NB4 (cell line): ENCODE data around the gene JAZF1.

ENCODE experiments used
- DNase-seq: peaks from one replicate; pipeline ENCODE4 v3.0.0; 2010; ENCODE audit warnings: low read depth
- H3K4me3 ChIP-seq: one replicate; pipeline ENCODE4 v1.5.1; 2011; ENCODE audit warnings: mild to moderate bottlenecking, low read depth, low read length, moderate library complexity
- CTCF ChIP-seq: IDR thresholded peaks from one replicate; pipeline ENCODE4 v1.5.1; 2012; ENCODE audit warnings: low read depth, low read length
- MYC ChIP-seq: IDR thresholded peaks from 2 replicates; pipeline ENCODE4 v1.6.1; 2011; ENCODE audit warnings: low read depth, low read length
- POLR2A ChIP-seq: IDR thresholded peaks from 2 replicates; pipeline ENCODE4 v1.6.1; 2011; ENCODE audit warnings: mild to moderate bottlenecking; ENCODE audit not compliant: insufficient read length; ENCODE audit errors: extremely low read depth
- TF ChIP-seq, protein P1 (sequence below): IDR thresholded peaks from 2 replicates; pipeline ENCODE4 v1.6.1; 2011; ENCODE audit warnings: low read depth, low read length

Gene JAZF1

GRCh38 chr7:27793780-27794179, 386.8 kb downstream of the JAZF1 start:
- TF ChIP-seq, protein P1, sequence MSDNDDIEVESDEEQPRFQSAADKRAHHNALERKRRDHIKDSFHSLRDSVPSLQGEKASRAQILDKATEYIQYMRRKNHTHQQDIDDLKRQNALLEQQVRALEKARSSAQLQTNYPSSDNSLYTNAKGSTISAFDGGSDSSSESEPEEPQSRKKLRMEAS: no peak
- TF ChIP-seq CTCF (no peak), POLR2A (no peak), MYC (no peak)

DNA sequence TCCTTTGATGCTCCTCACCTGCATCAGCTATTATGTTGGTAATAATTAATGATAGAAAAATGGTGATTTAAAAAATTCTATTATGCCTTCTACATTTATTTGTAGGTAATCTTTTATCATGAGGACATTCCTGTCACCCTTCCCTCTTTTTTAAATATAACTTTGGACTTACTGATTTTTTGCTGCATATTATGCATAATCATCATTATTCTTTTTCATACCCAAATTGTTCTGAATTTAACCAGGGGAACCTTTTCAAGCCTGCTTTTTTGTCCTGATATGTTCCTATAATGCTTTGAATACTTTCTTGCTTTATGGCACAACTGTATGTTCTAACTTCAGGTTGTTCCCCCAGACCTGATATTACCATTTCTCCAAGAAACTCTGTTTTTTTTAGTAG, 392.2 kb downstream of the JAZF1 start:
- DNase-seq: no peak
- H3K4me3 ChIP-seq: no peak overlapping the region
- TF ChIP-seq, protein P1: no peak
- TF ChIP-seq CTCF (no peak), MYC (no peak), POLR2A (no peak)

More at GRCh38 chr7:27793780-27794179, 386.8 kb downstream of the JAZF1 start:
- no peak overlapping the region for H3K4me3 ChIP-seq
- DNase-seq: no peak

DNA sequence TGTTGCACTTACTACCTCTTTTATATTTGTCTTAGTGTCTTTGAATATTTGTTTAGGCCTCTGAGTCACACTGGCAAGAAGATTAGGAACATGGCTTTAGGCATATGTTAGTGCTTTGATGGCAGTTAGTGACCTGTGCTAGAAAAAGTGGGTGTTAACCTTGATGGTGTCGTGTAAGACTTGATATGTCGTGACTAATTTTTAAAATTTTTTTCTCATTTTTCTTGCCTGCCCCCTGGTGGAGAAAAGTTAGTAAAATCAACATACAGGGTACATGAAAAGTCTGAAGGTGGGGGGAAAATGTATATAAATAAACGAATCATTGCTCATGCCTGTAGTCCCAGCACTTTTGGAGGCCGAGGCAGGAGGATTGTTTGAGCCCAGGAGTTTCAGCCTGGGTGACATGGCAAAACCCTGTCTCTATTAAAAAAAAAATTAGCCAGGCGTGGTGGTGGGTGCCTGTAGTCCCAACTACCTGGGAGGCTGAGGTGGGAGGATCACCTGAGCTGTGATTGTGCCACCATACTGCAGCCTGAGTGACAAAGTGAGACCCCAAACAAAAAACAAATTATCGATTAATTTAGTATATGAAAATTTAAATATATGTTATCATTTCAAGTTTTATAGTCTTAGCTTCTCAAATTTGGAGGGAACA, 396.1 kb downstream of the JAZF1 start:
- peak; percentile 82 for DNase-seq
- H3K4me3 ChIP-seq: no peak overlapping the region
- TF ChIP-seq, protein P1: no peak
- TF ChIP-seq POLR2A: no peak
- TF ChIP-seq CTCF: peak; percentile 41
- TF ChIP-seq MYC: no peak

DNA sequence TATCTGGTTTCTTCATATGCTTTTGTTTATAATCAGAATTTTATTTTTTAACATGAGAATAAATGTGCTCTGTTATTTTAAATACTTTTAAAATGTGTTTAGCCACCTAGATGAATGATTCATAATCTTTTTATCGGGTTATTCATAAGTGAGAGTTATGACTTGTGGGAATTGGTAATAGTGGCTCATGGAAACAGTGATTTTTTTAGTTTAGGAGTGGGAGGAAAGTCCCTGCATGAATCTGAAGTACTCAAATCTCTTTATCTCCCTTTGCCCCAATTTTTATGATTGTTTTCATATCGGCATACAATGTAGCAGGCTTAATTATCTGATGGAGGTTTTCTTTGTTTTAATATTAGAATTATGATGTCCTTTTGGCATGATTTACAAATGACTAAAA, 397.7 kb downstream of the JAZF1 start:
- no peak for TF ChIP-seq MYC
- TF ChIP-seq CTCF: no peak
- TF ChIP-seq, protein P1: no peak
- TF ChIP-seq POLR2A: no peak
- no peak for DNase-seq
- no peak overlapping the region for H3K4me3 ChIP-seq

DNA sequence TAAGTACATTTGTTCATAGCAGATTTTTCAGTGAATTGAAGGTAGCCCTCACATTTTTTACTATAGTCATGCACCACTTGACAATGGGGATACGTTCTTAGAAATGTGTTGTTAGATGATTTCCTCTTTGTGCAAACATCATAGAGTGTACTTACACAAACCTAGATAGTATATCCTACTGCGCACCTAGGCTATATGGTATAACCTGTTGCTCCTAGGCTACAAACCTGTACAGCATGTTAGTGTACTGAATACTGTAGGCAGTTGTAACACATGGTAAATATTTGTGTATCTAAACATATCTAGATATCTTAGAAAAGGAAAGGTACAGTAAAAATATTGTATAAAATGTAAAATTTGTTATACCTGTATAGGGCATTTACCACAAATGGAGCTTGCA, 399.4 kb downstream of the JAZF1 start:
- H3K4me3 ChIP-seq: no peak overlapping the region
- TF ChIP-seq MYC (no peak), POLR2A (no peak), CTCF (no peak)
- TF ChIP-seq, protein P1: no peak
- DNase-seq: no peak
